GM18951 (cell line): ENCODE data around the gene CCDC32.
A peak's percentile ranks its signal among the peaks of the same experiment; 100 is the strongest.

Experiments
- POLR2A ChIP-seq: IDR thresholded peaks from 4 replicates; pipeline ENCODE4 v1.6.1; 2011; ENCODE audit warnings: mild to moderate bottlenecking; ENCODE audit not compliant: insufficient read length, insufficient read depth; ENCODE audit errors: extremely low read depth
- in situ Hi-C: fragments of 300-500 bp; cut with MboI; formaldehyde crosslinking; loops from one replicate; pipeline ENCODE4 v1.12.0; 2022; ENCODE audit warnings: low sequenced_read_pairs, mixed read lengths, inconsistent platforms; ENCODE audit not compliant: unreplicated experiment

The CCDC32 gene

DNA sequence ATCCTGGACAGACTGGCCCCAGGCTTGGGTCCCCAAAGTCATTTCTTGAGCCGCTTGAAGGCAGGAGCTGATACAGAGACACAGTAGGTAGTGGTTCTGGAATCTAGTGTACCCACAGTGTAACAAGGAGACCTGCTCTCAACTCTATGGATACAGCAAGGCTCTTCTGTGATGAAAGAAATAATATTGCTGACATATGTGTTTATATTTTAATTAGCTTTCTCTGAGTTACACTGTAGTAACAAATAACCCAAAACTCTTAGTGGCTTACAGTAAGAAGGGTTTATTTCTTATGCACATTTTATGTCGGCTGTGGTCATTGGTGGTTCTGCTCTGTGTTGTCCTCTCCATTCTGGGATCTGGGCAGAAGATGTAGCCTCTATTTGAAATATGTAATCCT, 48.5 kb downstream of the CCDC32 start:
- in situ Hi-C loops: no loop called here
- TF ChIP-seq POLR2A: no peak

DNA sequence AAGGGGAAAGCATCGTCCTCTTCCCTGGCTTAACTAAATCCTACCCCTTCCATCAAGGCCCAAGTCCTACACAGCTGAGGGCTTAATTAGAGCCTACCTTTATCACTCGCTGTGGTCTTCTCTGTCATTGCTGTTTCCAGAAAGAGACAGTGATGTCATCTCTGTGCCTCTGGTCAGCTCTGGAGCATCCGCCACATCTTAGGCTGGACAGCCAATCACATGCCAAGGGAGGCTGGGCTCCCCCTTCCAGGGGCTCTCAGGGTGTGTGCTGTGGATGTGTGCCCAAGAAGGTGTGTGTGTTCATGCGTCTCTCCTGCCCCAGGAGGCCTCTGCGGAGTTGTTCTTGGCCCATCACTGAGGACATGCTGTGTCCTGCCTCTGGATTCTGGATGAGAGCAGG, 51.2 kb downstream of the CCDC32 start:
- in situ Hi-C loops: no loop called here
- no peak for TF ChIP-seq POLR2A

- no peak for TF ChIP-seq POLR2A
Measured at GRCh38 chr15:40512440-40512839, 52.4 kb downstream of the CCDC32 start.

GRCh38 chr15:40511472-40512133, 53.2 kb downstream of the CCDC32 start:
- peak; percentile 41 for TF ChIP-seq POLR2A
- in situ Hi-C loops: no loop called here

More at GRCh38 chr15:40512440-40512839, 52.4 kb downstream of the CCDC32 start:
- in situ Hi-C loops: no loop called here

DNA sequence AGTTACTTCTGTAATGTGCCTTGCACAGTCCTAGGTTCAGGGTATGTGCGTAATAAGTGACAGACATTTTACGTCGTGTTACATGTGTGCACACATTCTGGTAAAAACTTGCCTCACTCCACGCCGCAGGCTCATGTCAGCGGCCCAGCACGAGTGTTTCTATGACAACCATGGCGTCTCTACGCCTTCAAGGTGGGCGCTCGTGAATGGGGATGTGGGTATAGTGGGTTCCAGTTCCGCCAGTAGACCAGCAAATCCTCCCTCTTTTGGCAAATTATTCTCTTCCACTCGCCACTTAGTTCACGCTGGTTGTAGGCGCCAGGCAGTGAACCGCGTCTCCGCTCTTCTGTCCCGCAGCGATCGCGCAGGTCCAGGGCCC, 53.8 kb downstream of the CCDC32 start:
- TF ChIP-seq POLR2A: no peak
- in situ Hi-C loops: no loop called here

- no peak for TF ChIP-seq POLR2A
- in situ Hi-C loops: no loop called here
Measured at GRCh38 chr15:40510201-40510600, 54.6 kb downstream of the CCDC32 start.

- in situ Hi-C loops: no loop called here
- no peak for TF ChIP-seq POLR2A
Measured at GRCh38 chr15:40508216-40508615, 56.6 kb downstream of the CCDC32 start.

GRCh38 chr15:40506964-40507571, 57.8 kb downstream of the CCDC32 start:
- TF ChIP-seq POLR2A: no peak
- in situ Hi-C loops: no loop called here
